MM.1S (cell line): ENCODE measurements around the gene CTTNBP2NL.

ENCODE experiments used
- EZH2 ChIP-seq: fragments of 300-600 bp; sonication (generic); optimal IDR thresholded peaks from 2 replicates; pipeline ENCODE3; 2017; ENCODE audit warnings: low read depth, mild to moderate bottlenecking, antibody characterized with exemption, low read length, mixed read lengths
- EZH2phosphoT487 ChIP-seq: fragments of 300-600 bp; sonication (generic); IDR thresholded peaks from 2 replicates; pipeline ENCODE4 v1.6.1; 2018; ENCODE audit warnings: antibody characterized with exemption, low read length
- TF ChIP-seq, protein P1 (sequence below): fragments of 300-600 bp; sonication (generic); IDR thresholded peaks from 2 replicates; pipeline ENCODE4 v1.5.1; 2016; ENCODE audit warnings: antibody characterized with exemption, low read length, mixed read lengths

DNA sequence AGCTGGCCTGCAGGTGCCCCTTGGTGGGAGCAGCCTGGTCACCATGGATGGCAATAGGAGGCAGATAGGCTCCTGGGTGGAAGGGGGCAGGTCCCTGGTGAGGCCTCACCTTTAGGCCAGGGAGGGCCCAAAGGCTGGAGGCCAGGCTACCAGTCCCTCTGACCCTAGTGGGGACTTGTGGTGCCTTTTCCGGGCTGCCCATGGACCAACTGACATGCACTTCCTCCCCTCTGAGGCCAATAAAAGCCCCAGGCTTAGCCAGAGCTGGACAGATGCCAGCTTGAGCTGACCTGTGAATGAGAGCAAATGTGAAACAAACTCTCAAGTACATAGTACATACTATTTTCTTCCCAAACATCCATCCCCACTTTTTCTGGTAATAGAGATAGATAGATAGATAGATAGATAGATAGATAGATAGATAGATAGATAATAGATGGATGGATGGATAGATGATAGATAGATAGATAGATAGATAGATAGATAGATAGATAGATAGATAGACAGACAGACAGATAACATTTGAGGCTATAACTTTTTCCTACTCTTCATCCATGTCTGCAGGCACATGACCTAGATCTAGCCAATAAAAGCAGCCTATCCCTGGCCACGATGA lies 9.2 kb upstream of the CTTNBP2NL start:
- TF ChIP-seq, protein P1, sequence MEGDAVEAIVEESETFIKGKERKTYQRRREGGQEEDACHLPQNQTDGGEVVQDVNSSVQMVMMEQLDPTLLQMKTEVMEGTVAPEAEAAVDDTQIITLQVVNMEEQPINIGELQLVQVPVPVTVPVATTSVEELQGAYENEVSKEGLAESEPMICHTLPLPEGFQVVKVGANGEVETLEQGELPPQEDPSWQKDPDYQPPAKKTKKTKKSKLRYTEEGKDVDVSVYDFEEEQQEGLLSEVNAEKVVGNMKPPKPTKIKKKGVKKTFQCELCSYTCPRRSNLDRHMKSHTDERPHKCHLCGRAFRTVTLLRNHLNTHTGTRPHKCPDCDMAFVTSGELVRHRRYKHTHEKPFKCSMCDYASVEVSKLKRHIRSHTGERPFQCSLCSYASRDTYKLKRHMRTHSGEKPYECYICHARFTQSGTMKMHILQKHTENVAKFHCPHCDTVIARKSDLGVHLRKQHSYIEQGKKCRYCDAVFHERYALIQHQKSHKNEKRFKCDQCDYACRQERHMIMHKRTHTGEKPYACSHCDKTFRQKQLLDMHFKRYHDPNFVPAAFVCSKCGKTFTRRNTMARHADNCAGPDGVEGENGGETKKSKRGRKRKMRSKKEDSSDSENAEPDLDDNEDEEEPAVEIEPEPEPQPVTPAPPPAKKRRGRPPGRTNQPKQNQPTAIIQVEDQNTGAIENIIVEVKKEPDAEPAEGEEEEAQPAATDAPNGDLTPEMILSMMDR: no peak
- TF ChIP-seq EZH2 (no peak), EZH2phosphoT487 (no peak)
